Progenitor cell of endocrine pancreas (in vitro differentiated cells): ENCODE results near the gene UBXN4. TPM values are rescaled to one million over a fixed set of nuclear protein-coding genes. Genes with fewer than 3 reads are reported as not detected.
"Not testable (repeated sequence)": the region's sequence is repeated elsewhere in the genome, so short reads cannot be mapped to it uniquely, and the experiment has no call there.

Experiments
- DNase-seq: peaks from one replicate; pipeline ENCODE4 v3.0.0; 2021; ENCODE audit warnings: low spot score; ENCODE audit not compliant: unreplicated experiment
- H3K27ac Mint-ChIP-seq: 2 replicates; pipeline ENCODE4 v1.8.0; 2021; ENCODE audit warnings: mild to moderate bottlenecking, moderate library complexity, mixed read lengths
- H3K27me3 Mint-ChIP-seq: 2 replicates; pipeline ENCODE4 v1.8.0; 2021; ENCODE audit warnings: mixed read lengths
- H3K36me3 Mint-ChIP-seq: 2 replicates; pipeline ENCODE4 v1.8.0; 2022; ENCODE audit warnings: mixed read lengths; ENCODE audit not compliant: insufficient read depth
- H3K4me1 Mint-ChIP-seq: 2 replicates; pipeline ENCODE4 v1.8.0; 2021; ENCODE audit warnings: low read depth, mixed read lengths
- H3K4me3 Mint-ChIP-seq: 2 replicates; pipeline ENCODE4 v1.8.0; 2021; ENCODE audit warnings: low read depth, mild to moderate bottlenecking, moderate library complexity, mixed read lengths
- H3K9me3 Mint-ChIP-seq: 2 replicates; pipeline ENCODE4 v1.8.0; 2021; ENCODE audit warnings: low read depth, mixed read lengths
- total RNA-seq: library from RNA; stranded (reverse); gene quantifications from 2 replicates; pipeline ENCODE4 v1.2.1, GENCODE V29; 2021
- TF ChIP-seq, protein P1 (sequence below): fragments of 200-600 bp; sonication (generic); IDR thresholded peaks from one replicate; pipeline ENCODE4 v1.5.0; 2021; ENCODE audit warnings: antibody characterized with exemption, mild to moderate bottlenecking; ENCODE audit not compliant: unreplicated experiment

UBXN4 gene
- total RNA-seq, 1 donor from 2014 or later, result 140 TPM

DNA sequence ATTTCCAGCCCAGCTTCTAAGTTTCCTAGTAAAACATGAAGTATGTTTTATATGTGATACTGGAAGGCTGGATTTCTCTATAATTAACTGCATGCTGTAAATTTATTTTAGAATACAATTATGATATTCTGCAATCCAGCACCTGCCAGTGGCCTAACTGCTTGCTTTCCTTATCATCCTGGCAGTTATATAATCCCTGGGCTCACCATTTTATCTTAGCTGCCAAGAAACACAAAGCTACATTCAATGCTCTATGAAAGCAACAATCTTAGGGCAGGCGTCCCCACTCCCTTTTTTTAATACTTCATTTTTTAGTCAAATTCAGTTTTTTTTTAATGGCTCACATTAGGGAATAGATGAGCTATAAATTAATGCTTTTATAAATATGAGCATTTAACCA is 38.4 kb upstream of the UBXN4 start:
- Mint-ChIP-seq H3K27me3 (no peaks in the 10 kb centered on the region), H3K4me1 (peaks cover 5% of the 10 kb centered on the region)
- TF ChIP-seq, protein P1, sequence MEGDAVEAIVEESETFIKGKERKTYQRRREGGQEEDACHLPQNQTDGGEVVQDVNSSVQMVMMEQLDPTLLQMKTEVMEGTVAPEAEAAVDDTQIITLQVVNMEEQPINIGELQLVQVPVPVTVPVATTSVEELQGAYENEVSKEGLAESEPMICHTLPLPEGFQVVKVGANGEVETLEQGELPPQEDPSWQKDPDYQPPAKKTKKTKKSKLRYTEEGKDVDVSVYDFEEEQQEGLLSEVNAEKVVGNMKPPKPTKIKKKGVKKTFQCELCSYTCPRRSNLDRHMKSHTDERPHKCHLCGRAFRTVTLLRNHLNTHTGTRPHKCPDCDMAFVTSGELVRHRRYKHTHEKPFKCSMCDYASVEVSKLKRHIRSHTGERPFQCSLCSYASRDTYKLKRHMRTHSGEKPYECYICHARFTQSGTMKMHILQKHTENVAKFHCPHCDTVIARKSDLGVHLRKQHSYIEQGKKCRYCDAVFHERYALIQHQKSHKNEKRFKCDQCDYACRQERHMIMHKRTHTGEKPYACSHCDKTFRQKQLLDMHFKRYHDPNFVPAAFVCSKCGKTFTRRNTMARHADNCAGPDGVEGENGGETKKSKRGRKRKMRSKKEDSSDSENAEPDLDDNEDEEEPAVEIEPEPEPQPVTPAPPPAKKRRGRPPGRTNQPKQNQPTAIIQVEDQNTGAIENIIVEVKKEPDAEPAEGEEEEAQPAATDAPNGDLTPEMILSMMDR, result no peak

GRCh38 chr2:135704075-135704474 is 37.6 kb upstream of the UBXN4 start:
- H3K4me1 Mint-ChIP-seq, H3K4me3 Mint-ChIP-seq, H3K27me3 Mint-ChIP-seq, H3K9me3 Mint-ChIP-seq, DNase-seq, H3K36me3 Mint-ChIP-seq, H3K27ac Mint-ChIP-seq: not testable (repeated sequence)

More for the DNA sequence above, 38.4 kb upstream of the UBXN4 start:
- peaks cover 4% of the 10 kb centered on the region for H3K36me3 Mint-ChIP-seq
- H3K4me3 Mint-ChIP-seq, result no peak overlapping the region
- no peak overlapping the region for H3K27ac Mint-ChIP-seq
- H3K9me3 Mint-ChIP-seq, result no peaks in the 10 kb centered on the region
- no peak for DNase-seq

- DNase-seq, result no peak
- TF ChIP-seq, protein P1, result no peak
- no peaks in the 10 kb centered on the region for H3K9me3 Mint-ChIP-seq
- H3K27ac Mint-ChIP-seq, result no peak overlapping the region
- peaks cover 6% of the 10 kb centered on the region for H3K36me3 Mint-ChIP-seq
- no peak overlapping the region for H3K4me3 Mint-ChIP-seq
- no peaks in the 10 kb centered on the region for H3K4me1 Mint-ChIP-seq
- no peaks in the 10 kb centered on the region for H3K27me3 Mint-ChIP-seq
Observed at GRCh38 chr2:135708159-135708558, 33.5 kb upstream of the UBXN4 start.

- Mint-ChIP-seq H3K27me3 (no peaks in the 10 kb centered on the region), H3K4me1 (no peaks in the 10 kb centered on the region), H3K36me3 (peaks cover 12% of the 10 kb centered on the region), H3K9me3 (no peaks in the 10 kb centered on the region), H3K27ac (no peak overlapping the region), H3K4me3 (no peak overlapping the region)
- TF ChIP-seq, protein P1, result peak; percentile 96
- peak; percentile 53 for DNase-seq
Observed at GRCh38 chr2:135709992-135710391, 31.7 kb upstream of the UBXN4 start.

DNA sequence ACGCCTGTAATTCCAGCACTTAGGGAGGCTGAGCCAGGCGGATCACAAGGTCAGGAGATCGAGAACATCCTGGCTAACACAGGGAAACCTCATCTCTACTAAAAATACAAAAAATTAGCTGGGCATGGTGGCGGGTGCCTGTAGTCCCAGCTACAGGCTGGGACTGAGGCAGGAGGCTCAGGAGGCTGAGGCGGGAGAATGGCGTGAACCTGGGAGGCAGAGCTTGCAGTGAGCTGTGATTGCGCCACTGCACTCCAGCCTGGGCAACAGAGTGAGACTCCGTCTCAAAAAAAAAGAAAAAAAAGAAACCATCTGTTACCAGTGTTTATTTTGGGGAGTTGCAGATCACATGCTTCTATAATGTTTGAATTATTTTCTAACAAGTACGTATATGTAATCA is 26.6 kb upstream of the UBXN4 start:
- H3K4me1 Mint-ChIP-seq, H3K27me3 Mint-ChIP-seq, H3K4me3 Mint-ChIP-seq, H3K9me3 Mint-ChIP-seq, DNase-seq: not testable (repeated sequence)
- H3K27ac Mint-ChIP-seq, result peak overlapping the region; percentile 79
- H3K36me3 Mint-ChIP-seq, result peaks cover 23% of the 10 kb centered on the region

GRCh38 chr2:135728064-135728743 is 13.5 kb upstream of the UBXN4 start:
- Mint-ChIP-seq H3K27me3 (no peaks in the 10 kb centered on the region), H3K36me3 (peaks cover 12% of the 10 kb centered on the region), H3K27ac (peak overlapping the region; percentile 67), H3K9me3 (no peaks in the 10 kb centered on the region), H3K4me3 (no peak overlapping the region), H3K4me1 (no peaks in the 10 kb centered on the region)
- TF ChIP-seq, protein P1, result no peak
- DNase-seq, result no peak
